NCI-H526 (cell line): ENCODE measurements around the gene ST3GAL6.
"Not testable (repeated sequence)": the region's sequence is repeated elsewhere in the genome, so short reads cannot be mapped to it uniquely, and the experiment has no call there.

Experiments used
- DNase-seq, 2 experiments: peaks; one replicate each; lab custom pipeline; 2025; lab: John Stamatoyannopoulos, UW

Gene ST3GAL6

GRCh38 chr3:98805571-98805970, 42.4 kb downstream of the ST3GAL6 start:
- no peak for DNase-seq

- DNase-seq = no peak
Measured at GRCh38 chr3:98806521-98806920, 43.4 kb downstream of the ST3GAL6 start.

- no peak for DNase-seq
Measured at GRCh38 chr3:98807011-98807410, 43.9 kb downstream of the ST3GAL6 start.

- DNase-seq = no peak
Measured at GRCh38 chr3:98807561-98807960, 44.4 kb downstream of the ST3GAL6 start.

GRCh38 chr3:98808071-98808470, 44.9 kb downstream of the ST3GAL6 start:
- no peak for DNase-seq

- no peak for DNase-seq
Measured at GRCh38 chr3:98809557-98809956, 46.4 kb downstream of the ST3GAL6 start.

- no peak for DNase-seq
Measured at GRCh38 chr3:98811048-98811447, 47.9 kb downstream of the ST3GAL6 start.

GRCh38 chr3:98812851-98813374, 49.8 kb downstream of the ST3GAL6 start:
- peak in 1 of 2 experiments; percentile 52 for DNase-seq

- no peak for DNase-seq
Measured at GRCh38 chr3:98814817-98815420, 51.8 kb downstream of the ST3GAL6 start.

- DNase-seq = peak; percentile 35 to 55
Measured at GRCh38 chr3:98817547-98818041, 54.5 kb downstream of the ST3GAL6 start.

GRCh38 chr3:98821063-98821462, 57.9 kb downstream of the ST3GAL6 start:
- no peak for DNase-seq

- DNase-seq = no peak
Measured at GRCh38 chr3:98823791-98824190, 60.7 kb downstream of the ST3GAL6 start.

- no peak for DNase-seq
Measured at GRCh38 chr3:98824256-98824655, 61.1 kb downstream of the ST3GAL6 start.

- no peak for DNase-seq
Measured at GRCh38 chr3:98826126-98826525, 63.0 kb downstream of the ST3GAL6 start.

- no peak for DNase-seq
Measured at GRCh38 chr3:98827221-98827920, 64.2 kb downstream of the ST3GAL6 start.

- no peak for DNase-seq
Measured at GRCh38 chr3:98829246-98829832, 66.2 kb downstream of the ST3GAL6 start.

- not testable (repeated sequence) for DNase-seq
Measured at GRCh38 chr3:98831060-98831459, 67.9 kb downstream of the ST3GAL6 start.

- no peak for DNase-seq
Measured at GRCh38 chr3:98839846-98840245, 76.7 kb downstream of the ST3GAL6 start.

- DNase-seq = no peak
Measured at GRCh38 chr3:98843266-98843959, 80.3 kb downstream of the ST3GAL6 start.
